ENCODE data around the gene BACH2. TPM values are rescaled to one million over a fixed set of nuclear protein-coding genes. Genes with fewer than 3 reads are reported as not detected.
A peak's percentile ranks its signal among the peaks of the same experiment; 100 is the strongest.

BACH2 gene
- total and polyA plus RNA-seq, 2 of the 4 experiments (the other 2 are of a cell fraction) = 1.3 to 1.4 TPM

- H3K14ac ChIP-seq (replicated peaks; ENCODE audit: low read depth, low read length) = no peak overlapping the region
- no peaks in the 10 kb centered on the region for H3K79me1 ChIP-seq (ENCODE audit: low read depth in 1 of 2, low read length in 2 of 2)
- peak overlapping the region; percentile 45; the same call in 1 of the 2 replicates for H3K18ac ChIP-seq (ENCODE audit: low read depth, low read length)
- no peaks in the 10 kb centered on the region for H3K27me3 ChIP-seq (ENCODE audit: control insufficient read depth, insufficient read depth, low read length)
- TF ChIP-seq POLR2A (IDR thresholded peaks at IDR 0.05; ENCODE audit: low read depth, low read length) = no peak
- peak; percentile 62 for TF ChIP-seq CEBPB (IDR thresholded peaks at IDR 0.05; ENCODE audit: low read depth, low read length)
- no peak overlapping the region for H2BK5ac ChIP-seq (ENCODE audit: low read depth, low read length, poor library complexity, severe bottlenecking)
- H2BK15ac ChIP-seq (ENCODE audit: low read depth, low read length) = no peak overlapping the region
- in situ Hi-C loops (cut with MboI; ENCODE audit: low sequenced_read_pairs) = no loop called here
- no TSS peak for BruUV-seq (replicated peaks)
- no peak overlapping the region for H3K4me2 ChIP-seq (ENCODE audit: low read depth, low read length)
- peaks cover 9% of the 10 kb centered on the region for H3K9me1 ChIP-seq (ENCODE audit: insufficient read depth, low read length)
- peak; percentile 38 for DNase-seq
- H3K23ac ChIP-seq (ENCODE audit: low read depth, low read length) = no peak overlapping the region
- no peaks in the 10 kb centered on the region for H3K9me3 ChIP-seq (ENCODE audit: control insufficient read depth, insufficient read depth, low read length)
- ChIA-PET POLR2A (ENCODE audit: unreplicated experiment) (no interaction called here), CTCF (no interaction called here)
- WGBS, 2 experiments (ENCODE audit: extremely low coverage in 2 of 2, insufficient read length in 1 of 2) = no CpG with 5 or more reads among the region's 2 CpGs
- no peak overlapping the region for H3K27ac ChIP-seq (ENCODE audit: insufficient read depth, low read length)
- H3K9ac ChIP-seq (ENCODE audit: low read depth, low read length) = no peak overlapping the region
- no peak overlapping the region; a peak in 1 of 4 replicates for H4K8ac ChIP-seq (ENCODE audit: low read depth in 2 of 2, low read length in 2 of 2)
- H2AFZ ChIP-seq (replicated peaks; ENCODE audit: low read length, poor library complexity) = no peak overlapping the region
- no peak overlapping the region for H4K91ac ChIP-seq (ENCODE audit: insufficient read depth, low read depth, low read length)
- intact Hi-C loops (cut with micrococcal nuclease) = no loop called here
- 0 out of 2 replicates have a peak overlapping the region, but pooled peaks have one; percentile 83 for H2BK20ac ChIP-seq (ENCODE audit: low read depth, low read length)
- H3K4me3 ChIP-seq (ENCODE audit: insufficient read depth, low read depth, low read length) = no peak overlapping the region
- peaks cover 9% of the 10 kb centered on the region for H3K4me1 ChIP-seq (ENCODE audit: control insufficient read depth, insufficient read depth, low read length)
- no peaks in the 10 kb centered on the region for H4K20me1 ChIP-seq (ENCODE audit: insufficient read depth, low read length)
- H3K4ac ChIP-seq (ENCODE audit: low read depth, low read length) = no peak overlapping the region
- H3K36me3 ChIP-seq (ENCODE audit: control insufficient read depth, insufficient read depth, low read length) = no peaks in the 10 kb centered on the region
- dilution Hi-C loops (cut with HindIII; ENCODE audit: low sequenced_read_pairs, unreplicated experiment) = no loop called here
- 0 out of 2 replicates have a peak overlapping the region, but pooled peaks have one; percentile 55 for H2BK120ac ChIP-seq (ENCODE audit: low read depth, low read length)
- H2AK9ac ChIP-seq (replicated peaks; ENCODE audit: low read depth, low read length, poor library complexity) = no peak overlapping the region
- H4K5ac ChIP-seq (ENCODE audit: low read depth, low read length) = no peak overlapping the region
- H3K56ac ChIP-seq (ENCODE audit: extremely low read depth, insufficient read depth, low read length) = no peak overlapping the region
- no peak for ATAC-seq (ENCODE audit: low read depth)
- no peak overlapping the region for H2AK5ac ChIP-seq (ENCODE audit: low read depth, low read length)
Measured at GRCh38 chr6:90045535-90045934, 251.1 kb downstream of the BACH2 start.
